Stimulated activated CD8-positive, alpha-beta memory T cell treated with anti-CD3 and anti-CD28 coated beads, Interleukin-12 subunit alpha, Interleukin-12 subunit beta, amount 100 ng/mL, for 24 hours (primary cell): Measurements from ENCODE around the gene MEGF6.
"Not testable (repeated sequence)": the region's sequence is repeated elsewhere in the genome, so short reads cannot be mapped to it uniquely, and the experiment has no call there.

Experiments used
- DNase-seq: peaks from one replicate; pipeline ENCODE4 v3.0.0-alpha.2; 2020; ENCODE audit errors: extremely low read depth

Gene MEGF6

DNA sequence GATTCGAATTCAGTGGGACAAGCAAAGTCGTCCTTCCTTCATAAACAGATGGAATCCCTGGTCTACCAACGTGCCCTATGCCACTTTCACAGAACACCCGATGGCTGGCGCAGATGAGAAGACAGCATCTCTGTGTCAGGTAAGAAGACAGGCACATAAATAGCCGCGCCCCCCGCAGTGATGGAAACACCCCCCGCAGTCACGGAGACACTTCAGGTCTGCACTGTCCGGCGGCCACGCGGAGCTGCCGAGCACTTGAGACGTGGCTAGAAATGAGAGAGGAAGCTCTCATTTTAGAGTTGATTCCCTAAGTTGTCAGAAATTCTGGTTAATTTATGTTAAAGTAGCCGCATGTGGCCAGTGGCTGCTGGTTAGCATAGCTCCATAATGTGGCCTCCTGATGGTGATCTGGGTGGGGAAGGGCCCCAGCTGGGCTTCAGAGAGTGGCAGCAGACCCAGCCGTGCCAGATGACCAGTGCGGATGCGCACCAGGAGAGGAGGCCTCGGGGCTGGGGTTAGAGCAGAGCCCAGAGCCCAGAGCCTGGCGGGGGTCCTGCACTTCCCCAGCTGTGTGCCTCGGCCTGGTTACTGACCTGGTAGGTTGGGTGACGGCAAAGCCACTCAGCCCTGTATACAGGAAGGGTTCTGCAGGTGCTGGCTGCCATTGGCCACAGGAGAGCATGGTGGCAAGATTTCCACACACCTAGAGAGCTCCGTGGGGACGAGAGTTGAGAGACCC is 16.4 kb upstream of the MEGF6 start:
- no peak for DNase-seq

- DNase-seq, result no peak
Observed at GRCh38 chr1:3626025-3626424, 14.7 kb upstream of the MEGF6 start.

GRCh38 chr1:3625151-3625907 is 14.0 kb upstream of the MEGF6 start:
- DNase-seq, result no peak

GRCh38 chr1:3624200-3625136 is 13.2 kb upstream of the MEGF6 start, which contains the start of gene TPRG1L:
Gene TPRG1L, plus strand, starts transcription at chr1:3625015. Its CDS starts 58 bp downstream, at chr1:3625073.
- peak; percentile 93 for DNase-seq

- DNase-seq, result no peak
Observed at GRCh38 chr1:3623441-3624199, 12.3 kb upstream of the MEGF6 start.

GRCh38 chr1:3622102-3622501 is 10.8 kb upstream of the MEGF6 start:
- not testable (repeated sequence) for DNase-seq

DNA sequence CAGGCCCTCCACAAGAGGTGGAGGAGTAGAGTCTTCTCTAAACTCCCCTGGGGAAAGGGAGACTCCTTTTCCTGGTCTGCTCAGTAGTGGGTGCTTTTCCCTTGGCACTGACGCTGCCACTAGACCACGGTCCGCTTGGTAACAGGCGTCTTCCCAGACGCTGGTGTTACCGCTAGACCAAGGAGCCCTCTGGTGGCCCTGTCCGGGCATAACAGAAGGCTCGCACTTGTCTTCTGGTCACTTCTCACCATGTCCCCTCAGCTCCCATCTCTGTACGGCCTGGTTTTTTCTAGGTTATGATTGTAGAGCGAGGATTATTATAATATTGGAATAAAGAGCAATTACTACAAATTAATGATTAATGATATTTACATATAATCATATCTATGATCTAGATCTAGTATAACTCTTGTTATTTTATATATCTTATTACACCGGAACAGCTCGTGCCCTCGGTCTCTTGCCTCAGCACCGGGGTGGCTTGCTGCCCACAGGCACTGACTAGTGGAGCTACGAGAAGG is 9.9 kb upstream of the MEGF6 start:
- not testable (repeated sequence) for DNase-seq

- no peak for DNase-seq
Observed at GRCh38 chr1:3620708-3621107, 9.4 kb upstream of the MEGF6 start.

- DNase-seq, result peak; percentile 39
Observed at GRCh38 chr1:3618881-3619671, 7.8 kb upstream of the MEGF6 start.

- DNase-seq, result no peak
Observed at GRCh38 chr1:3618531-3618880, 7.2 kb upstream of the MEGF6 start.

- no peak for DNase-seq
Observed at GRCh38 chr1:3617806-3618345, 6.6 kb upstream of the MEGF6 start.

DNA sequence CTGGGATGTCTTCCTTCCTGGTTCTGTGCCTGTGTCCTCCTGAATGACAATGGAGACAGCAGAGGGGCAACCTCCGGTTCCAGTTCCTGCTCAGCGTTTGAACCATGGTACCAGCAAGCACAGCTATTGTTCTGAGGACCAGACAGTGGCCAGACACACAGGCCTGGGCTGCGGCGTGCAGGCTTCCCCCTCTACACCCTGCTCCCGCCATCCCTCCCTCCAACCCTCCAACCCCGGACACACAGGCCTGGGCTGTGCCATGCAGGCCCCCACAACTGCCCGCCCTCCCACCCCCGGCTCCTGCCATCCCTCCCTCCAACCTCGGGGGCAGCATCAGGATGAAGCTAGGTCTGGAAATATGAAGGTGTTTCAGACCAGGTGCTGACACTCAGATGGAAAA is 5.6 kb upstream of the MEGF6 start:
- DNase-seq, result no peak

DNA sequence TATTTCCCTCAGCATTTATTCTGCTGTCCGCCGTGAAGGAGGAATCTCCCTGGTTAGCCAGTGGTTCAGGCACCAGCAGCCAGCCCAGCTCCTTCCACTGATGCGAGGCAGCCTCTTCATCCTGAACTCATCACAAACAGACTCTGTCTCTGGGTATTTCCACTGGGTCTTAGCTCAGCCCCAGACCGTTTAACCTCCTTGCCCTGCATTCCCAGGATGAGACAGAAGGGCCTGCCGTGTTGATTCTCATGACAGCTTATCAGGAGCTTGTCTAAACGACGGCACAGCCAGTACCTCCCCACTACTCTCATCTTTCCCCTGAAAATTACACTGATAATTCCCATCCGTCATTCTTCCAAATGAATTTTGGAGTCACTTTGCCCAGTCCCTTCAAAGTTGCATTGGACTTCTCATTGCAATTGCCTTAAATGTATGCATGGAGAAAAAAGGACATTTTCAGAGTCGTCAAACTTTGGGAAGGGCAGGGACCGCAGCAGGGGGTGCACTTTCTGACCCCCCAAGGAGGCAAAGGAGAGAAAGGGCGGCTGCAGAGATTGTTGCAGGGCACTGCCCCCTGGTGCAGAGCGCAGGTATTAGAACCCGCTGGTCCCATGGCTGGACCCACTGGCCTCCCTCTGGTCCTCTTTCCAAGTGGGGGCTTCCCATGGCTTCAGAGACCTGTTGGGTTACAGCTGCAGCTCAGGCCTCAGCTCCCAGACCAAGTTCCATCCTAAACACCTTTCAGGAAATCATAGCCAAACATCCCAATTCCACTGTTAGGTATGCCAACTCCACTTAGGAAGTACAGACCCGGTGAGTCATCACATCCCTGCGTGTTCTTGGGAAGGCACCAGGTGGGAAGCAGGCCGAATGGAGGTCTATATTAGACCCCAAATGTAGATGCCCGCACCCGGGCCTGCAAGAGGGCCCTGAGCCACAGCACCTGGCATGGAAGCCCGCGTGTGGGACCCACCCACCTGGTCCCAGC is 3.7 kb upstream of the MEGF6 start:
- no peak for DNase-seq

DNA sequence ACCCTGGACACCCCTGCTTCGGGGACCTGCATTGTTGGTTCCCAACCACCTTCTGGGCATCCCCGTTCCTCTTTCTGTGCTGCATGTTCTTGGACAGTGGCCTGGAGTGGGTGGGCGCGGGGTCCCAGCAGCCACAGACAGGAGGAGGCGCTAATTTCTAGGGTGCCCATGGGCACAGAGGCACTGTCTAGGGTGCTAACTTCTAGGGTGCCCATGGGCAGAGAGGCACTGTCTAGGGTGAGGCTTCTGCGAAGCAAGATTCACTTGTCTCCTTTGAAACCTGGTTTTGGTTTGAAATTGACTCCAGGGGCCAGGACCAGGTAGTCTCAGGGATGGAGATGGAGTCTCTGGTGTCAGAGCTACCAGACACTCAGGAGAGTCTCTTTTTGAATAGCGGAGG is 815 bp upstream of the MEGF6 start:
- DNase-seq, result no peak

DNA sequence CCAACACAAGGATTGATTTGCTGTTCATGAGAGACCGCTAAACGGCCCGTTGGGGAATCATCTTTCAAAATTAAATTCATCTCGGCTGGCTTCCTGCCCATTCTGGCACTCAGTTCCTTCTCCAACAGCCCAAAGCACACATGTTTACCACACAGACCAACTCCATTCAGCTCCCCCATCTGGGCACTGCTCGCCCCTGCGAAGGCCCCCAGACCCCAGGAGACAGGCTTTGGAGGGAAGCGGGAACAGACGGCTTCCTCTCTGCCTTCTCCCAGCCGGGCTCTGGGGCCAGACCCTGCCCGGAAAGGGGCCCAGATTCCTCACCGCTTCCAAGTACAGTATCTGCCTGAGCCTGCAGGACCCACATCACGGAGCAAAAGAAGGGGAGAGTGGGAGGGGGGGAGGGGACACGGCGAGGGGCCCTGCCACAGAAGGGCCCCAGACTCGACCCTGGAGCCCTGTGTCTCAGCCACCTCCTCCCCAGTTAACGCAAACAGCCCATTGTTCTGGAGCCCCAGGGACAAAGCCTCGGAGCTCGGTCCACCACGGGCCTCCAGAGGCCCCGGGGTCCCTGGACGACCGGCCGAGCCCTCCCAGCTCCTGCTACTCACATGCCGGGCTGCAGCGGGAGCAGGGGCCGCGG is 660 bp downstream of the MEGF6 start:
- DNase-seq, result no peak

DNA sequence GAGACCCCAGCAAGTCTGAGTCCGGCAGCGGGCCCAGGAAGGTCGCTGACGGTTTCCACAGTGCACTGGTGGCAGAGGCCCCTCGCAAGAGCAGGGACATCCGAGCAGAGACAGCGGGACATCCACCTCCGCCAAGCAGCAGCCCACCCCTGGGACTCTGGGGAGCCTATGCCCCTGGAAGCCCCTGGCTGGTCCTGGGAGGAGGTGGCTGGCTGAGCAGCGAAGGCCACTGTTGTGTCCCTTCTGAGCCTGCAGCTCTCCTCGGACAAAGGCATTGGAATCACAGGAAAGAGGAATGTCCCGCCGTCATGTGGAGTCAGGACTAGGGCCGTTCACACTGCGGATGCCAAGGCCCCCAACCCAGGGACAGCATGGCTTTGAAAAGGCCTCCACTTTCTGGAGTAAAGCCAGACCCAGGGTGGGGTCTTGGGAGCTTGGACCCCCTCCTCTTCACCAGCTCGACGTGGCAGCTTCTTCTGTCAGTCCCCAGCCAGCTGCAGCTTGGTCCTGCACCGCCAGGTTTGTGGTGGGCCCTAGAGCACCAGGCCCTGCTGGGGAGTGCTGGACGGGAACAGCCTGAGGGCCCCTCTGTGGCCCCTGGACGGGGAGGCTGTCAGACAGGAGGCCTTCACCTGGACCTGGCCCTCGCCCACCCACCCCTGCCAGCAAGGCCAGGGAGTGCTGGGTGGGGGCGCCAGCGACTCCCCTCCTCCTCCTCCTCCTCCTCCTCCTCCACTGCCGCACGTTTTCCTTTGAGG is 1.4 kb downstream of the MEGF6 start:
- DNase-seq, result no peak

- no peak for DNase-seq
Observed at GRCh38 chr1:3609016-3609768, 2.1 kb downstream of the MEGF6 start.
